HCT116 (cell line): ENCODE measurements around the gene AKAP12. TPM values are rescaled to one million over a fixed set of nuclear protein-coding genes. Genes with fewer than 3 reads are reported as not detected.
A peak's percentile ranks its signal among the peaks of the same experiment; 100 is the strongest.

Experiments used
- ATAC-seq: fragments of 200-7000 bp; cut with Tn5 transposase; 2 replicates; pipeline ENCODE4 v1.9.1; 2020; ENCODE audit warnings: mild to moderate bottlenecking, moderate library complexity
- BruUV-seq: library from RNA; stranded (reverse); fragments of 400-500 nt; replicated peaks from 2 replicates; lab custom pipeline; 2021; lab: Mats Ljungman, UMichigan
- CTCF ChIA-PET: fragments of 300-600 bp; sonication (Branson Sonifier 250); formaldehyde crosslinking; loops from one replicate; lab custom pipeline; 2021; ENCODE audit warnings: antibody characterized with exemption; lab: Charles Lee
- POLR2A ChIA-PET: fragments of 300-600, 350-600 bp; sonication (Branson Sonifier 250); formaldehyde crosslinking; loops from one replicate; lab custom pipeline; 2021; ENCODE audit warnings: antibody characterized with exemption; lab: Charles Lee
- RAD21 ChIA-PET, 2 experiments: fragments of 300-600 bp; sonication (Branson Sonifier 250); formaldehyde crosslinking; loops; one replicate each; lab custom pipeline; 2023; ENCODE audit warnings: low total read pairs in 2 of 2; ENCODE audit not compliant: uncharacterized antibody in 2 of 2, unreplicated experiment in 2 of 2, low non-redundant PET in 1 of 2; lab: Charles Lee
- DNase-seq: peaks from one replicate; pipeline ENCODE4 v3.0.0-alpha.2; 2010; ENCODE audit warnings: low read depth, low spot score
- H2AFZ ChIP-seq: fragments of 200-600 bp; shearing (Covaris generic), sonication (generic); 2 replicates; pipeline ENCODE4 v1.6.1; 2017; ENCODE audit warnings: low read depth, mixed run types, mixed read lengths, antibody characterized with exemption, low read length; ENCODE audit not compliant: poor library complexity, severe bottlenecking
- H3K27ac ChIP-seq: 2 replicates; pipeline ENCODE4 v1.5.1; 2012; ENCODE audit warnings: low read depth, low read length
- H3K27me3 ChIP-seq: fragments of 200-600 bp; sonication (generic); 2 replicates; pipeline ENCODE4 v1.6.1; 2016; ENCODE audit warnings: mixed run types, low read length, mixed read lengths; ENCODE audit not compliant: insufficient read depth
- H3K36me3 ChIP-seq, 2 experiments: fragments of 200-500 bp in 1 of 2; fragments of 200-600 bp in 1 of 2; sonication (Bioruptor generic) in 1 of 2; sonication (generic) in 1 of 2; 2 replicates each; pipeline versions ENCODE4 v1.5.1 to v1.6.1; 2014 to 2016; ENCODE audit warnings: low read length in 2 of 2, inconsistent platforms in 1 of 2, mixed read lengths in 1 of 2, mixed run types in 1 of 2; ENCODE audit not compliant: insufficient read depth in 2 of 2, control insufficient read depth in 1 of 2
- H3K4me1 ChIP-seq, 2 experiments: fragments of 200-600 bp in 1 of 2; sonication (generic) in 1 of 2; 2 replicates each; pipeline versions ENCODE4 v1.5.1 to v1.6.1; 2012 to 2017; ENCODE audit warnings: low read length in 2 of 2, inconsistent platforms in 1 of 2, mild to moderate bottlenecking in 1 of 2, mixed read lengths in 1 of 2, mixed run types in 1 of 2, moderate library complexity in 1 of 2; ENCODE audit not compliant: insufficient read depth in 2 of 2, control insufficient read depth in 1 of 2
- H3K4me2 ChIP-seq: fragments of 200-600 bp; sonication (generic); 2 replicates; pipeline ENCODE4 v1.6.1; 2017; ENCODE audit warnings: mixed run types, low read length, mixed read lengths
- H3K4me3 ChIP-seq, 2 experiments: fragments of 200-600 bp in 1 of 2; sonication (generic) in 1 of 2; replicated peaks in 1 of 2; 2 replicates each; pipeline ENCODE4 v1.5.1; 2011 to 2016; ENCODE audit warnings: low read length in 2 of 2, control low read depth in 1 of 2, low read depth in 1 of 2, mild to moderate bottlenecking in 1 of 2, mixed read lengths in 1 of 2, mixed run types in 1 of 2
- H3K79me2 ChIP-seq: fragments of 200-600 bp; sonication (generic); 2 replicates; pipeline ENCODE4 v1.6.1; 2017; ENCODE audit warnings: mild to moderate bottlenecking, mixed run types, low read length, moderate library complexity, mixed read lengths; ENCODE audit not compliant: insufficient read depth
- H3K9ac ChIP-seq: fragments of 200-600 bp; sonication (generic); 2 replicates; pipeline ENCODE4 v1.6.1; 2016; ENCODE audit warnings: low read length, mixed read lengths
- H3K9me2 ChIP-seq: fragments of 200-600 bp; sonication (generic), shearing (Covaris generic); 2 replicates; pipeline ENCODE4 v1.6.1; 2017; ENCODE audit warnings: mixed run types, mild to moderate bottlenecking, moderate library complexity; ENCODE audit not compliant: insufficient read depth
- H3K9me3 ChIP-seq, 2 experiments: fragments of 200-500 bp in 1 of 2; fragments of 200-600 bp in 1 of 2; sonication (Bioruptor generic) in 1 of 2; sonication (generic) in 1 of 2; 2 replicates each; pipeline ENCODE4 v1.6.1; 2014 to 2017; ENCODE audit warnings: low read length in 2 of 2, mixed read lengths in 2 of 2, inconsistent platforms in 1 of 2, low read depth in 1 of 2, mild to moderate bottlenecking in 1 of 2, mixed run types in 1 of 2, moderate library complexity in 1 of 2; ENCODE audit not compliant: control insufficient read depth in 1 of 2, insufficient read depth in 1 of 2
- H4K20me1 ChIP-seq: fragments of 200-600 bp; sonication (generic), shearing (Covaris generic); 2 replicates; pipeline ENCODE4 v1.6.1; 2017; ENCODE audit warnings: mixed run types, mild to moderate bottlenecking, moderate library complexity; ENCODE audit not compliant: insufficient read depth
- CBX3 ChIP-seq: IDR thresholded peaks from 2 replicates; pipeline ENCODE4 v1.6.1; 2012; ENCODE audit warnings: low read depth
- CTCF ChIP-seq, 3 experiments: fragments of 200-600 bp in 1 of 3; sonication (generic) in 1 of 3; IDR thresholded peaks in 2 of 3; conservative IDR thresholded peaks in 1 of 3; 2 replicates each; pipeline ENCODE4 v1.5.1; 2012 to 2017; ENCODE audit warnings: low read depth in 2 of 3, low read length in 2 of 3, antibody characterized with exemption in 1 of 3, borderline replicate concordance in 1 of 3, control low read depth in 1 of 3, mild to moderate bottlenecking in 1 of 3, mixed read lengths in 1 of 3, mixed run types in 1 of 3, moderate library complexity in 1 of 3; ENCODE audit not compliant: insufficient read depth in 1 of 3
- EZH2 ChIP-seq: fragments of 200-600 bp; sonication (generic); IDR thresholded peaks from 2 replicates; pipeline ENCODE4 v1.6.1; 2017; ENCODE audit warnings: antibody characterized with exemption, mixed run types
- EZH2phosphoT487 ChIP-seq: fragments of 200-600 bp; IDR thresholded peaks from 2 replicates; pipeline ENCODE4 v1.6.1; 2018; ENCODE audit warnings: antibody characterized with exemption, borderline replicate concordance
- JUND ChIP-seq: IDR thresholded peaks from 2 replicates; pipeline ENCODE4 v1.6.1; 2012
- MAX ChIP-seq: IDR thresholded peaks from 2 replicates; pipeline ENCODE4 v1.6.1; 2012
- POLR2AphosphoS5 ChIP-seq: IDR thresholded peaks from 2 replicates; pipeline ENCODE4 v1.6.1; 2011; ENCODE audit warnings: mild to moderate bottlenecking, low read depth, low read length, moderate library complexity
- REST ChIP-seq: IDR thresholded peaks from 2 replicates; pipeline ENCODE4 v1.6.1; 2012; ENCODE audit warnings: low read depth
- SIN3A ChIP-seq: IDR thresholded peaks from 2 replicates; pipeline ENCODE4 v1.6.1; 2012; ENCODE audit warnings: low read depth
- SP1 ChIP-seq: IDR thresholded peaks from 2 replicates; pipeline ENCODE4 v1.6.1; 2012; ENCODE audit warnings: low read depth
- YY1 ChIP-seq: IDR thresholded peaks from 2 replicates; pipeline ENCODE4 v1.6.1; 2011; ENCODE audit warnings: low read length, low read depth, moderate library complexity, mild to moderate bottlenecking; ENCODE audit not compliant: insufficient replicate concordance; ENCODE audit errors: extremely low read depth
- ZNF274 ChIP-seq: fragments of 200-500 bp; sonication (Bioruptor generic); IDR thresholded peaks from 2 replicates; pipeline ENCODE4 v1.6.1; 2014; ENCODE audit warnings: mild to moderate bottlenecking, low read depth, low read length, inconsistent platforms
- intact Hi-C: fragments of 100-400 bp; cut with micrococcal nuclease; formaldehyde crosslinking; loops from 2 replicates; pipeline ENCODE4 v1.10.0; 2022
- total RNA-seq: library from RNA; stranded (reverse); gene quantifications from one replicate; pipeline ENCODE4 v1.2.1, GENCODE V29; 2021; ENCODE audit not compliant: unreplicated experiment

Gene AKAP12
- total RNA-seq, 1 experiment from 2014 or later, result 1,220 TPM

GRCh38 chr6:151340219-151340978 is 100.6 kb downstream of the AKAP12 start:
- intact Hi-C loops, result loop anchor here (2.0 kb wide), 1 partner anchor 50 kb away; the partner anchor contains the start of gene ZBTB2
- no peak for ATAC-seq
- no peaks in the 10 kb centered on the region for H3K9me2 ChIP-seq
- peaks cover 100% of the 10 kb centered on the region for H3K79me2 ChIP-seq
- ChIA-PET RAD21 (no interaction called here), POLR2A (no interaction called here), CTCF (no interaction called here)
- peaks cover 0 to 21% of the 10 kb centered on the region in 2 experiments; a peak in 2 of 4 replicates for H3K4me1 ChIP-seq
- H3K4me3 ChIP-seq, result no peak overlapping the region
- H3K9ac ChIP-seq, result no peak overlapping the region
- H3K27me3 ChIP-seq, result no peaks in the 10 kb centered on the region
- no peaks in the 10 kb centered on the region for H3K9me3 ChIP-seq
- H2AFZ ChIP-seq, result no peak overlapping the region
- no peak overlapping the region for H3K27ac ChIP-seq
- peaks cover 69% of the 10 kb centered on the region for H4K20me1 ChIP-seq
- peaks cover 9 to 80% of the 10 kb centered on the region in 2 experiments; a peak in 3 of 4 replicates for H3K36me3 ChIP-seq
- TF ChIP-seq SP1, result 0 out of 2 replicates have a peak, but pooled peaks have one; percentile 10
- peak; percentile 33; the same call in 1 of the 2 replicates for TF ChIP-seq MAX
- no peak for TF ChIP-seq CTCF (IDR thresholded peaks at IDR 0.05 in 2 of 3, conservative IDR thresholded peaks at IDR 0.05 in 1 of 3; ENCODE audit: borderline replicate concordance in 1 of 3, insufficient read depth in 1 of 3, low read depth in 2 of 3, low read length in 2 of 3)
- peak; percentile 27; the same call in 1 of the 2 replicates for TF ChIP-seq JUND
- no peak for TF ChIP-seq YY1
- peak; percentile 75; the same call in 1 of the 2 replicates for TF ChIP-seq POLR2AphosphoS5
- no peak for TF ChIP-seq EZH2
- no peak for TF ChIP-seq REST
- no peak for TF ChIP-seq ZNF274
- no peak for TF ChIP-seq EZH2phosphoT487
- TF ChIP-seq CBX3, result no peak
- 0 out of 2 replicates have a peak, but pooled peaks have one; percentile 16 for TF ChIP-seq SIN3A
- H3K4me2 ChIP-seq, result no peak overlapping the region
- no TSS peak for BruUV-seq
- no peak for DNase-seq
